ENCODE measurements around the gene R3HDML. TPM values are rescaled to one million over a fixed set of nuclear protein-coding genes. Genes with fewer than 3 reads are reported as not detected.

The R3HDML gene
- total and polyA plus RNA-seq, 9 of the 15 experiments (the other 6 are each of a cell fraction or from before 2014, with no cell fraction given), result not detected

DNA sequence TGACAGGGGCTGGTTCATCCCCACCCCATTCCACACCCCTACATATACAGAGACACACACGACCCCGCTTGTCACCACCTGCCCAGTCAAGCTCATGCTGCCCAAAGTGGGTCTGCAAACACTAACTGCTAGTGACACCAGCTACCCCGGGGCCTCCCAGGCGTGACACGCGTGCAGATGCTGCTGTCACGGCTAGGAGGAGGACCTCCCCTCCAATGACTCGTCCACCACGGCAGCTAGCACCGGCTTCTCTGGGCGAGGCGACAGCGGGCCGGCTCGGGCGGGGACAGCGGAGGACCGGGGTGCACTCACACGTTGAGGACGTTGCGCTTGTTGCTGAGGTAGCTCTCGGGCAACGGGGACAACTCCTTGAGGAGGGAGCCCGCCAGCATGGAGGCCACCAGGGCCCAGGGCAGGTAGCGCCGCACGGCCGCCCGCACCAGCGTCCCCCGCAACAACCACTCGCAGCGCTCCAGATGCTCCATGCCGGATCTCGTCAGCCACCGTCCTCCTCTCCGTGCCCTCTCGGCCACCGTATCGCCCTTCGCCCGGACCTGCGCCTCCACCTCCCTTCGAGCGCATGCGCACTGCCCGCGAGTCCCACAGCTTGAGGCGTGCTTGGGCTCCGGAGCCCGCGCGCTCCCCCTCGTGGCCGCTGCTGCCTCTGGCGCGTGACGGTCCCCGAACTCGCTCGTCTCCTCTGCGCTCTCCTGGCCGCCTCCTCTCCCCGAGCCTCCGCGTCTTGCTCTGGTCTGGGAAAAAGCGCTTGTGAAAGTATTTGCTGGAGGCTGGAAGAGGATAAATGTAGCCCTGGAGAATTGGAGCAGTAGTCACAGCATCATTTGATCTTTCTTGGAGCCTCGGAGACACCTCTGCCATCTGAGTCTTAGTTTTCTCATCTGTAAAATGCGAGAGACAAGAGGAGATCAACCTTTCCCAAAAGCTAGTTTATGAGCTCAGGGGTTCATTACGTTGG lies 25.9 kb upstream of the R3HDML start, which contains the start of gene FITM2 (continued):
- TF ChIP-seq U2AF2 (optimal IDR thresholded peaks at IDR 0.05; ENCODE audit: low read depth, low read length) (no peak), MYNN (IDR thresholded peaks at IDR 0.05) (no peak), MYNN (CRISPR knock-in tag; IDR thresholded peaks at IDR 0.05) (no peak), FOXJ2 (tag; IDR thresholded peaks at IDR 0.05) (no peak), TAF9B (IDR thresholded peaks at IDR 0.05; ENCODE audit: partially characterized antibody) (no peak), SAP30 (IDR thresholded peaks at IDR 0.05; ENCODE audit: borderline replicate concordance, insufficient read depth, low read depth, low read length, poor library complexity, severe bottlenecking) (peak; percentile 73), BACH1 (tag; IDR thresholded peaks at IDR 0.05) (no peak), DPF2 (IDR thresholded peaks at IDR 0.05) (no peak), SIN3A (IDR thresholded peaks at IDR 0.05; ENCODE audit: borderline replicate concordance in 2 of 2, control insufficient read depth in 1 of 2, low read depth in 2 of 2, low read length in 2 of 2) (peak in 1 of 2 experiments; percentile 57; a peak in 1 of 4 replicates), YY1 (IDR thresholded peaks at IDR 0.05; ENCODE audit: borderline replicate concordance in 1 of 3, control insufficient read depth in 1 of 3, extremely low read depth in 1 of 3, insufficient read depth in 3 of 3, insufficient read length in 1 of 3, insufficient replicate concordance in 2 of 3, low read depth in 1 of 3, low read length in 2 of 3) (peak in 2 of 3 experiments; percentile 10 to 46), CREM (IDR thresholded peaks at IDR 0.05; ENCODE audit: low read depth) (peak; percentile 74; the same call in 1 of the 2 replicates), ZNF830 (CRISPR knock-in tag; IDR thresholded peaks at IDR 0.05) (no peak), BMI1 (IDR thresholded peaks at IDR 0.05; ENCODE audit: low read length) (no peak), ZNF354B (CRISPR knock-in tag; IDR thresholded peaks at IDR 0.05) (no peak), NRF1 (conservative IDR thresholded peaks at IDR 0.05 in 1 of 2, IDR thresholded peaks at IDR 0.05 in 1 of 2) (peak; percentile 98), SMARCE1 (IDR thresholded peaks at IDR 0.05) (no peak), IRF2 (CRISPR knock-in tag; IDR thresholded peaks at IDR 0.05) (no peak)
- TF ChIP-seq, protein P1, sequence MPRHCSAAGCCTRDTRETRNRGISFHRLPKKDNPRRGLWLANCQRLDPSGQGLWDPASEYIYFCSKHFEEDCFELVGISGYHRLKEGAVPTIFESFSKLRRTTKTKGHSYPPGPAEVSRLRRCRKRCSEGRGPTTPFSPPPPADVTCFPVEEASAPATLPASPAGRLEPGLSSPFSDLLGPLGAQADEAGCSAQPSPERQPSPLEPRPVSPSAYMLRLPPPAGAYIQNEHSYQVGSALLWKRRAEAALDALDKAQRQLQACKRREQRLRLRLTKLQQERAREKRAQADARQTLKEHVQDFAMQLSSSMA (CRISPR knock-in tag; IDR thresholded peaks at IDR 0.05), result no peak
- TF ChIP-seq, protein P2, sequence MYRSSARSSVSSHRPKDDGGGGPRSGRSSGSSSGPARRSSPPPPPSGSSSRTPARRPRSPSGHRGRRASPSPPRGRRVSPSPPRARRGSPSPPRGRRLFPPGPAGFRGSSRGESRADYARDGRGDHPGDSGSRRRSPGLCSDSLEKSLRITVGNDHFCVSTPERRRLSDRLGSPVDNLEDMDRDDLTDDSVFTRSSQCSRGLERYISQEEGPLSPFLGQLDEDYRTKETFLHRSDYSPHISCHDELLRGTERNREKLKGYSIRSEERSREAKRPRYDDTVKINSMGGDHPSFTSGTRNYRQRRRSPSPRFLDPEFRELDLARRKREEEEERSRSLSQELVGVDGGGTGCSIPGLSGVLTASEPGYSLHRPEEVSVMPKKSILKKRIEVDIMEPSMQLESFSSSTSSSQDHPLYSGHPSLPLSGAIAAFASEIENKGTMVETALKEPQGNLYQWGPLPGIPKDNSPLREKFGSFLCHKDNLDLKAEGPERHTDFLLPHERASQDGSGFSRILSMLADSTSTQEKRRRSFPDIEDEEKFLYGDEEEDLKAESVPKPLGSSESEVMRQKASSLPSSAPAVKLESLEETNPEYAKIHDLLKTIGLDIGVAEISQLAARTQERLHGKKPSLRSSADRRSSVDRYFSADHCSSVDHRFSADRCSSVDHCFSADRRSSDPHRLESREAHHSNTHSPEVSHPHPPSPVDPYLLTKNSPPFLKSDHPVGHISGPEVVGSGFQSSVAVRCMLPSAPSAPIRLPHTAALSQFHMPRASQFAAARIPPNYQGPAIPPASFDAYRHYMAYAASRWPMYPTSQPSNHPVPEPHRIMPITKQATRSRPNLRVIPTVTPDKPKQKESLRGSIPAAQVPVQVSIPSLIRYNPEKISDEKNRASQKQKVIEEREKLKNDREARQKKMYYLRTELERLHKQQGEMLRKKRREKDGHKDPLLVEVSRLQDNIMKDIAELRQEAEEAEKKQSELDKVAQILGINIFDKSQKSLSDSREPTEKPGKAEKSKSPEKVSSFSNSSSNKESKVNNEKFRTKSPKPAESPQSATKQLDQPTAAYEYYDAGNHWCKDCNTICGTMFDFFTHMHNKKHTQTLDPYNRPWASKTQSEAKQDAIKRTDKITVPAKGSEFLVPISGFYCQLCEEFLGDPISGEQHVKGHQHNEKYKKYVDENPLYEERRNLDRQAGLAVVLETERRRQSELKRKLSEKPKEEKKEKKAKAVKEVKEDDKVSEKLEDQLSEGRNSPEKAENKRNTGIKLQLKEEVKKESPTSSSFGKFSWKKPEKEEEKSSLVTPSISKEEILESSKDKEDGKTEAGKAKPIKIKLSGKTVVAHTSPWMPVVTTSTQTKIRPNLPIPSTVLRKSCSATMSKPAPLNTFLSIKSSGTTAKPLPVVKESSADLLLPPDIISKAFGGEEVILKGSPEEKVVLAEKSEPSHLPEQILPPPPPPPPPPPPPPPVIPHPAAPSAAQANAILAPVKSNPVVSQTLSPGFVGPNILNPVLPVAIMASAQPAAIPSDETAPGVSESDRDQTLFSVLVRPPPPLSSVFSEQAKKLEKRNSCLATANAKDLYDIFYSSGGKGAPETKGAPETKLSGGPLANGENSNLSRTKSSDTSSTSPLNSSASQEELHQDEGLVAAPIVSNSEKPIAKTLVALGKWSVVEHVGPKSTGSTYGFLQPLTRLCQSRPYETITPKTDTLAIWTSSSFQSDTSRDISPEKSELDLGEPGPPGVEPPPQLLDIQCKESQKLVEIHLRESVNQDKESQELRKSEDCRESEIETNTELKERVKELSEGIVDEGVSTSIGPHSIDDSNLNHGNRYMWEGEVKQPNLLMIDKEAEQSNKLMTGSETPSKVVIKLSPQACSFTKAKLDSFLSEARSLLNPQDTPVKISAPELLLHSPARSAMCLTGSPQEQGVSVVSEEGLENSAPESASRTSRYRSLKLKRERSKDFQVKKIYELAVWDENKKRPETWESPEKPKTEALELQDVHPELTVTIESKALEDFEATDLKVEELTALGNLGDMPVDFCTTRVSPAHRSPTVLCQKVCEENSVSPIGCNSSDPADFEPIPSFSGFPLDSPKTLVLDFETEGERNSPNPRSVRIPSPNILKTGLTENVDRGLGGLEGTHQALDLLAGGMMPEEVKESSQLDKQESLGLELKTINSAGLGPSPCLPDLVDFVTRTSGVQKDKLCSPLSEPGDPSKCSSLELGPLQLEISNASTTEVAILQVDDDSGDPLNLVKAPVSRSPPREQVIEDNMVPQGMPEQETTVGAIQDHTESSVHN (IDR thresholded peaks at IDR 0.05; ENCODE audit: borderline replicate concordance in 1 of 2, low read depth in 1 of 2), result no peak

All from K562 (cell line).